Glomerular endothelial cell (primary cell): Measurements from ENCODE around the gene EFNA4. TPM values are rescaled to one million over a fixed set of nuclear protein-coding genes. Genes with fewer than 3 reads are reported as not detected.

Experiments
- DNase-seq: peaks from one replicate; pipeline ENCODE4 v3.0.0-alpha.2; 2011; ENCODE audit warnings: low read depth, low spot score; ENCODE audit errors: extremely low read depth
- total RNA-seq: library from RNA; depleted of rRNA; stranded (reverse); fragments of >200 nt; gene quantifications from 2 replicates; pipeline ENCODE4 v1.2.3, GENCODE V29; 2015

Gene EFNA4
- total RNA-seq, 1 donor from 2014 or later, result 25.1 TPM

GRCh38 chr1:155051342-155051776 lies 12.2 kb upstream of the EFNA4 start:
- DNase-seq, result no peak

GRCh38 chr1:155051777-155052398 lies 11.7 kb upstream of the EFNA4 start:
- DNase-seq, result no peak

GRCh38 chr1:155052439-155053395 lies 10.8 kb upstream of the EFNA4 start:
- no peak for DNase-seq

- DNase-seq, result no peak
Measured at GRCh38 chr1:155053531-155054105, 9.9 kb upstream of the EFNA4 start.

GRCh38 chr1:155057104-155057503 lies 6.4 kb upstream of the EFNA4 start:
- no peak for DNase-seq

- no peak for DNase-seq
Measured at GRCh38 chr1:155057788-155058211, 5.7 kb upstream of the EFNA4 start.

GRCh38 chr1:155060736-155061135 lies 2.8 kb upstream of the EFNA4 start:
- no peak for DNase-seq

GRCh38 chr1:155061381-155062150 lies 2.0 kb upstream of the EFNA4 start:
- DNase-seq, result no peak

GRCh38 chr1:155062151-155062686 lies 1.3 kb upstream of the EFNA4 start:
- DNase-seq, result no peak

- no peak for DNase-seq
Measured at GRCh38 chr1:155062702-155063411, 683 bp upstream of the EFNA4 start.

- no peak for DNase-seq
Measured at GRCh38 chr1:155064111-155064831, 731 bp downstream of the EFNA4 start.

- DNase-seq, result no peak
Measured at GRCh38 chr1:155064832-155065429, 1.4 kb downstream of the EFNA4 start.

GRCh38 chr1:155066777-155067176 lies 3.2 kb downstream of the EFNA4 start:
- DNase-seq, result no peak

GRCh38 chr1:155068599-155068998 lies 5.1 kb downstream of the EFNA4 start:
- no peak for DNase-seq

GRCh38 chr1:155069551-155070157 lies 6.1 kb downstream of the EFNA4 start:
- no peak for DNase-seq

- no peak for DNase-seq
Measured at GRCh38 chr1:155070158-155070621, 6.7 kb downstream of the EFNA4 start.

GRCh38 chr1:155070721-155071569 lies 7.4 kb downstream of the EFNA4 start:
- no peak for DNase-seq
